ENCODE data around the gene MYCL. TPM values are rescaled to one million over a fixed set of nuclear protein-coding genes. Genes with fewer than 3 reads are reported as not detected.

The MYCL gene
- total and polyA plus RNA-seq, 2 of the 13 experiments (the other 11 are each of a cell fraction or from before 2014, with no cell fraction given), result 0.31 to 1.7 TPM

DNA sequence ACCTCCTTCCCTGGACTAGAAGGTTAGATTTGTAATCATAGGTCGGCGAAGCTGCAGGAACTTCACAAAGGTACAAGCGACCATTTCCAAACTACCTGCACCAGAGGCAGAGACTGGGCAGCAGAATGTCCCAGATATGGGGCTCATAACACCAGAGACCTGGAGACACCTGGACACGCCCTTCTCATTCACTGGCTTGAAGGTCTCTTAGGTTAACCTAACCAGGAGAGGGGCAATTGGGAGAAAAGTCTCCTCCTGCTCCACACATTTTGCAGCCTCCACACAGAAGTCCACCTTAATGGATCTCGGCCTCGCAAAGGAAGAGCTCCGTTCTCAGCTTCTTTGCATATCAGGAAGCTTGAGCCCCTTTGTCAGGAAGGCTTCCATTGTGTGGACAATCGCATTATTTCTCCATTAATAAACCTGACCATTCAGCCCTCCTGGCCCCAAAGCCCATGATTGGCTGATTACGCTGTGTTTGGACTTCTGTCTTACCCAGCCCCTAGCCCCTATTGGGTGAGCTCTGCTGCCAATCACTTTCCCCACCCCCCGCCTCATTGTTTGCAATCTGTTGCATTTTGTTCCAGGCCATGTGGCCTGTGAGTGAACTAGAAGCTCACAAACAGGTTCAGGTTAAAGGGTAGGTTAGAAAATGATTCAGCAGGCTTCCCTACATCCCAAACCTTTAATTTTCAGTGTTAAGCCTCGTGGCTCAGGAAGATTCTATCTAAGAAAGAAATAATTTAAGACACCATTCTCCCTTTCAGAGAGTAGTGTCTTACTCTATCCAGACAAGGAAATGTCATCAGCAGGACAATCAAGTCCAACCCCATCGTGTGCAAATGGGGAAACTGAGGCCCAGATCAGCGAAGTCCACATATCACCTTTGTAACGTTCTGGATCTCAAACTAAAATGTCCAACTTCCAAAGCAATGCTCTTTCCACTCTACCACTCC, 2.8 kb downstream of the MYCL start (continued):
- TF ChIP-seq ZNF775 (CRISPR knock-in tag; IDR thresholded peaks at IDR 0.05; ENCODE audit: borderline replicate concordance) (no peak), NR3C1 (CRISPR knock-in tag; IDR thresholded peaks at IDR 0.05) (no peak), TRIM24 (CRISPR knock-in tag; IDR thresholded peaks at IDR 0.05) (no peak), SALL1 (CRISPR knock-in tag; IDR thresholded peaks at IDR 0.05) (peak; percentile 53), SMAD1 (CRISPR knock-in tag; IDR thresholded peaks at IDR 0.05; ENCODE audit: borderline replicate concordance, low read depth) (no peak), ZSCAN22 (CRISPR knock-in tag; IDR thresholded peaks at IDR 0.05) (no peak), LCORL (IDR thresholded peaks at IDR 0.05) (no peak), LCORL (CRISPR knock-in tag; IDR thresholded peaks at IDR 0.05) (0 out of 2 replicates have a peak, but pooled peaks have one; percentile 15), YY1 (IDR thresholded peaks at IDR 0.05; ENCODE audit: insufficient read depth, insufficient replicate concordance, low read depth, low read length) (no peak), ESRRA (CRISPR knock-in tag; IDR thresholded peaks at IDR 0.05; ENCODE audit: low read depth) (no peak), PAX8 (CRISPR knock-in tag; IDR thresholded peaks at IDR 0.05; ENCODE audit: borderline replicate concordance) (no peak), ZNF33A (CRISPR knock-in tag; IDR thresholded peaks at IDR 0.05; ENCODE audit: borderline replicate concordance) (no peak), REPIN1 (CRISPR knock-in tag; IDR thresholded peaks at IDR 0.05; ENCODE audit: borderline replicate concordance, low read depth) (no peak)
- TF ChIP-seq, protein P1, sequence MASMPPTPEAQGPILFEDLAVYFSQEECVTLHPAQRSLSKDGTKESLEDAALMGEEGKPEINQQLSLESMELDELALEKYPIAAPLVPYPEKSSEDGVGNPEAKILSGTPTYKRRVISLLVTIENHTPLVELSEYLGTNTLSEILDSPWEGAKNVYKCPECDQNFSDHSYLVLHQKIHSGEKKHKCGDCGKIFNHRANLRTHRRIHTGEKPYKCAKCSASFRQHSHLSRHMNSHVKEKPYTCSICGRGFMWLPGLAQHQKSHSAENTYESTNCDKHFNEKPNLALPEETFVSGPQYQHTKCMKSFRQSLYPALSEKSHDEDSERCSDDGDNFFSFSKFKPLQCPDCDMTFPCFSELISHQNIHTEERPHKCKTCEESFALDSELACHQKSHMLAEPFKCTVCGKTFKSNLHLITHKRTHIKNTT (CRISPR knock-in tag; IDR thresholded peaks at IDR 0.05), result no peak
- TF ChIP-seq, protein P2, sequence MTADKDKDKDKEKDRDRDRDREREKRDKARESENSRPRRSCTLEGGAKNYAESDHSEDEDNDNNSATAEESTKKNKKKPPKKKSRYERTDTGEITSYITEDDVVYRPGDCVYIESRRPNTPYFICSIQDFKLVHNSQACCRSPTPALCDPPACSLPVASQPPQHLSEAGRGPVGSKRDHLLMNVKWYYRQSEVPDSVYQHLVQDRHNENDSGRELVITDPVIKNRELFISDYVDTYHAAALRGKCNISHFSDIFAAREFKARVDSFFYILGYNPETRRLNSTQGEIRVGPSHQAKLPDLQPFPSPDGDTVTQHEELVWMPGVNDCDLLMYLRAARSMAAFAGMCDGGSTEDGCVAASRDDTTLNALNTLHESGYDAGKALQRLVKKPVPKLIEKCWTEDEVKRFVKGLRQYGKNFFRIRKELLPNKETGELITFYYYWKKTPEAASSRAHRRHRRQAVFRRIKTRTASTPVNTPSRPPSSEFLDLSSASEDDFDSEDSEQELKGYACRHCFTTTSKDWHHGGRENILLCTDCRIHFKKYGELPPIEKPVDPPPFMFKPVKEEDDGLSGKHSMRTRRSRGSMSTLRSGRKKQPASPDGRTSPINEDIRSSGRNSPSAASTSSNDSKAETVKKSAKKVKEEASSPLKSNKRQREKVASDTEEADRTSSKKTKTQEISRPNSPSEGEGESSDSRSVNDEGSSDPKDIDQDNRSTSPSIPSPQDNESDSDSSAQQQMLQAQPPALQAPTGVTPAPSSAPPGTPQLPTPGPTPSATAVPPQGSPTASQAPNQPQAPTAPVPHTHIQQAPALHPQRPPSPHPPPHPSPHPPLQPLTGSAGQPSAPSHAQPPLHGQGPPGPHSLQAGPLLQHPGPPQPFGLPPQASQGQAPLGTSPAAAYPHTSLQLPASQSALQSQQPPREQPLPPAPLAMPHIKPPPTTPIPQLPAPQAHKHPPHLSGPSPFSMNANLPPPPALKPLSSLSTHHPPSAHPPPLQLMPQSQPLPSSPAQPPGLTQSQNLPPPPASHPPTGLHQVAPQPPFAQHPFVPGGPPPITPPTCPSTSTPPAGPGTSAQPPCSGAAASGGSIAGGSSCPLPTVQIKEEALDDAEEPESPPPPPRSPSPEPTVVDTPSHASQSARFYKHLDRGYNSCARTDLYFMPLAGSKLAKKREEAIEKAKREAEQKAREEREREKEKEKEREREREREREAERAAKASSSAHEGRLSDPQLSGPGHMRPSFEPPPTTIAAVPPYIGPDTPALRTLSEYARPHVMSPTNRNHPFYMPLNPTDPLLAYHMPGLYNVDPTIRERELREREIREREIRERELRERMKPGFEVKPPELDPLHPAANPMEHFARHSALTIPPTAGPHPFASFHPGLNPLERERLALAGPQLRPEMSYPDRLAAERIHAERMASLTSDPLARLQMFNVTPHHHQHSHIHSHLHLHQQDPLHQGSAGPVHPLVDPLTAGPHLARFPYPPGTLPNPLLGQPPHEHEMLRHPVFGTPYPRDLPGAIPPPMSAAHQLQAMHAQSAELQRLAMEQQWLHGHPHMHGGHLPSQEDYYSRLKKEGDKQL (CRISPR knock-in tag; IDR thresholded peaks at IDR 0.05; ENCODE audit: low read depth), result no peak
- TF ChIP-seq, protein P3, sequence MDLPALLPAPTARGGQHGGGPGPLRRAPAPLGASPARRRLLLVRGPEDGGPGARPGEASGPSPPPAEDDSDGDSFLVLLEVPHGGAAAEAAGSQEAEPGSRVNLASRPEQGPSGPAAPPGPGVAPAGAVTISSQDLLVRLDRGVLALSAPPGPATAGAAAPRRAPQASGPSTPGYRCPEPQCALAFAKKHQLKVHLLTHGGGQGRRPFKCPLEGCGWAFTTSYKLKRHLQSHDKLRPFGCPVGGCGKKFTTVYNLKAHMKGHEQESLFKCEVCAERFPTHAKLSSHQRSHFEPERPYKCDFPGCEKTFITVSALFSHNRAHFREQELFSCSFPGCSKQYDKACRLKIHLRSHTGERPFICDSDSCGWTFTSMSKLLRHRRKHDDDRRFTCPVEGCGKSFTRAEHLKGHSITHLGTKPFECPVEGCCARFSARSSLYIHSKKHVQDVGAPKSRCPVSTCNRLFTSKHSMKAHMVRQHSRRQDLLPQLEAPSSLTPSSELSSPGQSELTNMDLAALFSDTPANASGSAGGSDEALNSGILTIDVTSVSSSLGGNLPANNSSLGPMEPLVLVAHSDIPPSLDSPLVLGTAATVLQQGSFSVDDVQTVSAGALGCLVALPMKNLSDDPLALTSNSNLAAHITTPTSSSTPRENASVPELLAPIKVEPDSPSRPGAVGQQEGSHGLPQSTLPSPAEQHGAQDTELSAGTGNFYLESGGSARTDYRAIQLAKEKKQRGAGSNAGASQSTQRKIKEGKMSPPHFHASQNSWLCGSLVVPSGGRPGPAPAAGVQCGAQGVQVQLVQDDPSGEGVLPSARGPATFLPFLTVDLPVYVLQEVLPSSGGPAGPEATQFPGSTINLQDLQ (CRISPR knock-in tag; IDR thresholded peaks at IDR 0.05), result no peak
- TF ChIP-seq, protein P4, sequence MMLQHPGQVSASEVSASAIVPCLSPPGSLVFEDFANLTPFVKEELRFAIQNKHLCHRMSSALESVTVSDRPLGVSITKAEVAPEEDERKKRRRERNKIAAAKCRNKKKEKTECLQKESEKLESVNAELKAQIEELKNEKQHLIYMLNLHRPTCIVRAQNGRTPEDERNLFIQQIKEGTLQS (CRISPR knock-in tag; IDR thresholded peaks at IDR 0.05), result no peak
